Cardiac fibroblast (primary cell): ENCODE results near the gene ZNF423.

ENCODE experiments used
- DNase-seq, 2 donors: peaks; one replicate each; pipeline versions ENCODE4 v3.0.0 to v3.0.0-alpha.2; 2010; ENCODE audit warnings: low read depth in 2 of 2
- H3K4me3 ChIP-seq, 2 donors: replicated peaks in 1 of 2; 1 replicate in 1 of 2; 2 replicates in 1 of 2; pipeline ENCODE4 v1.5.1; 2011; ENCODE audit warnings: low read depth in 2 of 2, low read length in 2 of 2, mild to moderate bottlenecking in 2 of 2, moderate library complexity in 1 of 2
- CTCF ChIP-seq: IDR thresholded peaks from one replicate; pipeline ENCODE4 v1.5.1; 2011; ENCODE audit warnings: low read depth, mild to moderate bottlenecking, low read length, inconsistent platforms

Gene ZNF423

GRCh38 chr16:49617710-49618330 is 238.1 kb downstream of the ZNF423 start:
- TF ChIP-seq CTCF: no peak
- no peak overlapping the region for H3K4me3 ChIP-seq
- DNase-seq: no peak

GRCh38 chr16:49617016-49617629 is 238.8 kb downstream of the ZNF423 start:
- no peak for TF ChIP-seq CTCF
- no peak overlapping the region for H3K4me3 ChIP-seq
- no peak for DNase-seq

GRCh38 chr16:49615576-49615975 is 240.3 kb downstream of the ZNF423 start:
- DNase-seq: no peak
- no peak for TF ChIP-seq CTCF
- no peak overlapping the region for H3K4me3 ChIP-seq

GRCh38 chr16:49610983-49611382 is 244.9 kb downstream of the ZNF423 start:
- TF ChIP-seq CTCF: no peak
- peak in 1 of 2 donors; percentile 44 for DNase-seq

GRCh38 chr16:49608779-49609178 is 247.1 kb downstream of the ZNF423 start:
- TF ChIP-seq CTCF: peak; percentile 78
- no peak overlapping the region for H3K4me3 ChIP-seq
- DNase-seq: peak; percentile 72 to 74

More at GRCh38 chr16:49610983-49611382, 244.9 kb downstream of the ZNF423 start:
- H3K4me3 ChIP-seq: no peak overlapping the region

GRCh38 chr16:49608098-49608497 is 247.8 kb downstream of the ZNF423 start:
- no peak for TF ChIP-seq CTCF
- H3K4me3 ChIP-seq: no peak overlapping the region
- no peak for DNase-seq
